PFSK-1 (cell line): Measurements from ENCODE around the gene ATF7.

Source experiments
- FOXP2 ChIP-seq: optimal IDR thresholded peaks from 2 replicates; pipeline ENCODE3; 2011; ENCODE audit warnings: borderline replicate concordance, control low read depth, inconsistent platforms; ENCODE audit not compliant: insufficient read depth; ENCODE audit errors: extremely low read length, extremely low read depth
- POLR2AphosphoS5 ChIP-seq: IDR thresholded peaks from 2 replicates; pipeline ENCODE4 v1.6.1; 2012; ENCODE audit warnings: low read depth, mild to moderate bottlenecking, control low read depth, low read length, moderate library complexity
- SIN3A ChIP-seq: IDR thresholded peaks from 2 replicates; pipeline ENCODE4 v1.6.1; 2012; ENCODE audit warnings: mild to moderate bottlenecking, low read length, moderate library complexity, borderline replicate concordance; ENCODE audit not compliant: insufficient read depth
- TAF1 ChIP-seq: IDR thresholded peaks from 2 replicates; pipeline ENCODE4 v1.6.1; 2012; ENCODE audit warnings: low read length, control low read depth, borderline replicate concordance; ENCODE audit not compliant: insufficient read depth
- TF ChIP-seq, protein P1 (sequence below), 2 experiments: IDR thresholded peaks; 2 replicates each; pipeline versions ENCODE4 v1.6.1 to v1.8.0; 2011 to 2012; ENCODE audit warnings: low read depth in 2 of 2, low read length in 2 of 2, control low read depth in 1 of 2, inconsistent platforms in 1 of 2, mild to moderate bottlenecking in 1 of 2, moderate library complexity in 1 of 2; ENCODE audit not compliant: insufficient read depth in 1 of 2

Gene ATF7

GRCh38 chr12:53486736-53487487 lies 139.3 kb downstream of the ATF7 start:
- TF ChIP-seq POLR2AphosphoS5: no peak
- no peak for TF ChIP-seq FOXP2
- TF ChIP-seq, protein P1, sequence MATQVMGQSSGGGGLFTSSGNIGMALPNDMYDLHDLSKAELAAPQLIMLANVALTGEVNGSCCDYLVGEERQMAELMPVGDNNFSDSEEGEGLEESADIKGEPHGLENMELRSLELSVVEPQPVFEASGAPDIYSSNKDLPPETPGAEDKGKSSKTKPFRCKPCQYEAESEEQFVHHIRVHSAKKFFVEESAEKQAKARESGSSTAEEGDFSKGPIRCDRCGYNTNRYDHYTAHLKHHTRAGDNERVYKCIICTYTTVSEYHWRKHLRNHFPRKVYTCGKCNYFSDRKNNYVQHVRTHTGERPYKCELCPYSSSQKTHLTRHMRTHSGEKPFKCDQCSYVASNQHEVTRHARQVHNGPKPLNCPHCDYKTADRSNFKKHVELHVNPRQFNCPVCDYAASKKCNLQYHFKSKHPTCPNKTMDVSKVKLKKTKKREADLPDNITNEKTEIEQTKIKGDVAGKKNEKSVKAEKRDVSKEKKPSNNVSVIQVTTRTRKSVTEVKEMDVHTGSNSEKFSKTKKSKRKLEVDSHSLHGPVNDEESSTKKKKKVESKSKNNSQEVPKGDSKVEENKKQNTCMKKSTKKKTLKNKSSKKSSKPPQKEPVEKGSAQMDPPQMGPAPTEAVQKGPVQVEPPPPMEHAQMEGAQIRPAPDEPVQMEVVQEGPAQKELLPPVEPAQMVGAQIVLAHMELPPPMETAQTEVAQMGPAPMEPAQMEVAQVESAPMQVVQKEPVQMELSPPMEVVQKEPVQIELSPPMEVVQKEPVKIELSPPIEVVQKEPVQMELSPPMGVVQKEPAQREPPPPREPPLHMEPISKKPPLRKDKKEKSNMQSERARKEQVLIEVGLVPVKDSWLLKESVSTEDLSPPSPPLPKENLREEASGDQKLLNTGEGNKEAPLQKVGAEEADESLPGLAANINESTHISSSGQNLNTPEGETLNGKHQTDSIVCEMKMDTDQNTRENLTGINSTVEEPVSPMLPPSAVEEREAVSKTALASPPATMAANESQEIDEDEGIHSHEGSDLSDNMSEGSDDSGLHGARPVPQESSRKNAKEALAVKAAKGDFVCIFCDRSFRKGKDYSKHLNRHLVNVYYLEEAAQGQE (IDR thresholded peaks at IDR 0.05; ENCODE audit: insufficient read depth in 1 of 2, low read depth in 2 of 2, low read length in 2 of 2): no peak
- TF ChIP-seq TAF1: no peak

DNA sequence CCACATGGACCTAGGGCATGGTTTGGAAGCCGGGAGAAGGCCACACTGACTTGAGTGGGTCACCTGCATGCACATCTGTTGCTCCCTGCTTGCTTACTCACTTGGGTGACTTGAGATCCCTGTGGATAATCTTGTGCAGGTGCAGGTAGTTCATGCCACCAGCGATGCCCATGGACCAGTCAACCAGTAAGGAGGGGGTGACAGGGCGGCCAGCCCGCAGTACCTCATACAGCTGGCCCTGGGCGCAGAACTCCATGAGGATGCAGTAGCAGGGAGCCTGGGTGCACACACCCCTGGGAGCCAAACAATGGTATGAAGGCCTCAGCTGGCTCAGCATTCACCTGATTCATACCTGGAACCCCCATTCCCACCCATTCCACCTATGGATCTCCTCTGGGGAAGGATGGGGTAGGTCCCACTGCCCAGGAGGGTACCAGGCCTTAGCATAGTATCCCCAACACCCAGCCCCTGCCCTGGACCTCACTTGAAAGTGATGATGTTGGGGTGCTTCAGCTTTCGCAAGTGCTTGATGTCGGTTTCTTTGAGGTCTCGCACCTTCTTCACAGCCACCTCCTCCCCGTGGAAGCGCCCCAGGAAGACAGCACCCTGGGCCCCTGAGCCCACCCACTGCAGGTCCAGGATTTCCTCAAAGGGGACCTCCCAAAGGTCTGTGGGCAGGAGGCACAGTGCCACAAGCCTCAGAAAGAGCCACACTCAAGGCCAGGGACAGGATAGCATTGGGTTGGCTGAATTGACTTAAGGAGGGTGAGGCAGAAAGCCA lies 140.0 kb downstream of the ATF7 start:
- TF ChIP-seq TAF1: no peak
- TF ChIP-seq, protein P1 (IDR thresholded peaks at IDR 0.05; ENCODE audit: insufficient read depth in 1 of 2, low read depth in 2 of 2, low read length in 2 of 2): no peak
- no peak for TF ChIP-seq SIN3A
- TF ChIP-seq POLR2AphosphoS5: no peak
- TF ChIP-seq FOXP2: no peak

DNA sequence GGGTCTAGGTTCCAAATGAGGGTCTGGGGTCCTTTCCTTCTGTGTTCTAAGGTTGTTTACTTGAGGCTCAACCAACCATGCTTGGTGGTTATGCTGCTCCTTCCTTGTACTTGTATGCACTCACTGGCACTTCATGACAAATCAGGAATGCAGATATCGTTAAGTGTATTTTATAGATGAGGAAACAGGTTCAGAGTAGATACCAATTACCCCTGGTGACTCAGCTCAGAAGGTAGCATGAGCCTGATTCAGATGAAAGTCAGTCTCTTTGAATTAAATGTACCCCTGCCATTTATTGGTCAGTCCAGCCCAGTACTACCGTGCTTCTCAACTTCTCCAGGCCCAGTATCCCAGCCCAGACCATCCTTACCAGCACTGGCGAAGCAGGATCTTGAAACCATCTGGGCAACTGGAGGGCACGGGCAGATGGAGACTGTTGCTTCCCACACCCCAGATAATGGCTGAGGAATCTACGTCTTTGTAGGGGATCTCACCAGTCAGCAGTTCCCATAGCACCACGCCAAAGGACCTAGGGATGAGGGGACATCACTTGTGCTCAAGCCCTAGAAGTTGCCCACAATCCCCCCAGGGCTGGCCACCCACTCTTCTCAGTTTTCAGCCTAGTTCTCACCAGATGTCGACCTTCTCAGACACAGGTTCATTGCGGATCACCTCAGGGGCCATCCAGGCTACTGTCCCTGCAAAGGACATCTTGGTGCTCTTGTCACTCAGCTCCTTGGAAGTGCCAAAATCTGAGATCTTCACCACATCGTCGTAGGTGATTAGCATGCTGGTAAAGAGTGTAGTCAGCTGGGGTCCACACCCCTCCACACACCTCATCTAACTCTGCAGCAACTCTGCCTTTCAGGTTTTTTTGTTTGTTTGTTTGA lies 141.3 kb downstream of the ATF7 start:
- 0 out of 2 replicates have a peak, but pooled peaks have one; percentile 11 for TF ChIP-seq POLR2AphosphoS5
- TF ChIP-seq TAF1: no peak

- TF ChIP-seq TAF1 (no peak), SIN3A (no peak), FOXP2 (no peak), POLR2AphosphoS5 (no peak)
- TF ChIP-seq, protein P1 (IDR thresholded peaks at IDR 0.05; ENCODE audit: insufficient read depth in 1 of 2, low read depth in 2 of 2, low read length in 2 of 2): no peak
Observed at GRCh38 chr12:53483979-53484377, 142.2 kb downstream of the ATF7 start.

DNA sequence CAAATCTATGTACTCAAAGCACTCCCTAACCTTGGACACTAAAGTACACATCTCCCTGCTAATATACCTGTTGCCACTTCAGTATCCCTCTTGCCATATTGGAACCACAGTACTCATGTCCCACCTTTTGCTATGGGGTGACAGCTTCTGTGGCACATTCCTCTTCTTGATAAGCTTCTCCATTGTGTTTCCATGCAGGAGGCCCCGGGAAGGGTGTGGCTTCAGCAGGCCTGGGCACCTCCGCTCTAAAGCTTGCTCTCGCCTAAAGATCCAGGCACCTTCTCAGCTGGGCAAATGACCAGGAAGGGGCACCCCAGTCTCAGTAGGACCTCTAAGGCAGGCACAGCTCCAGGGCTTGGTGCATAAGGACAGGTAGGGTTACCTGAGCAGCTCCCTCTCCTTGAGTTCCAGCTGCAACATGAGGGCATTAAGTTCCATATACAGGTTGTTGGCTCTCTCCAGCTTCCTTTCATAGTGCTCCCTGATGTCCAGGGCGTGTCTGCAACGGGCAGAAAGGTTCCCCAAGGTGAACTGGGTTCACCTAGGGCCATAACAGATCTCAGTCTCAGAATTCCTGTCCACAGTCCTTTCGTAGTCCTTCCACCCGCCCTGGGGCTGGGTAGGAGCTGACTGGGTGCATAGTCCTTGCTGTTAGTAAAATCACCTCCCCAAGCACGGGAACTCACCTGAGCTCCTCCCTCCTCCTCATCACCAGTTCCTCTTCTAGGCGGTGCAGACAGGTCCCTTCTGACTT lies 142.8 kb downstream of the ATF7 start:
- 0 out of 2 replicates have a peak, but pooled peaks have one; percentile 53 for TF ChIP-seq POLR2AphosphoS5
- TF ChIP-seq, protein P1 (IDR thresholded peaks at IDR 0.05; ENCODE audit: insufficient read depth in 1 of 2, low read depth in 2 of 2, low read length in 2 of 2): no peak
